Measurements from ENCODE around the gene JARID2.
A peak's percentile ranks its signal among the peaks of the same experiment; 100 is the strongest.

Gene JARID2

DNA sequence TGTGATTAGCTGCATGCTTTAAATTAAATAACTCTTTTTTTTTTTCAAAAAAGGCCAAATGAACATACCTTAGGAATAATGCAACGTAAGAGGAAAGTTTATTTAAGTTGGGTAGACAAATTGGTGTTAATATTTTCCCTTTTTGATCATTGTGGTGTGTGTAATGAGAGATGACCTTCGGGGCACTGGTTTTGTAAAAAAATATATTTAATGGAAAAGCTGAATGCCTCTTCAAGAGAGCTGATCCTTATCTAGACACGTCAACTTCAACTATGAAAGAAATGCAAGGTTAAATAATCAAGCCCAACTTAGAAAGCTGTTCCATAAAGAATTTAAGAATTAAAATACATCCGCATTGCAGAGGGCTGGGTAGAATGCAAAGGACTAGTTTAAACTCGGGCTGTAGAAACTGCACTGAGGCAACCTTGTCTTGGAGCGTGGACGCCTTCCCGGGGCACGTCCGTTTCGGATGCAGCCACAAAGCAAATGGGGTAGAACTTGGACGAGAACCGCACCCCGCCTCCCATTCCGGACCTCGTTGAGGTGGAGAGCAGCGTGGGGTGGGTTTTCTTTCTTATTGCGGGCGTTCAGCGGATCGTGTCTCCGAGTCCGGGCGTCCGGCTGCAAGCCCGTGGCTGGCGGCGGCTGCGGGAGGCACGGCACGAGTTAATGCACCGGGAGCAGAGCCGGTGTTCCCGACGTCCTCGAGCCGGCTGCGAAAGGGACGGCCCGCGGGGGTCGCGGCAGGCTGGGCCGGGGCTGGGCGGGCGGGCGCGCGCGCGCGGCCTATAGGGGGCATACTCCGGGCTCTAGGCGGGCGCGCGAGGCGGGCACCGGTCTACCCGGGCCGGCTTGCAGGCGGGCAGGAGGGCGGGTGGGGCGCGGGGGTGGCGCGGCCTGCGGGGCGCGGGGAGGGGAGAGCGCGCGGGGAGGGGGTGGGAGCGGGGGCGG, 1.9 kb downstream of the JARID2 start:
- peak; percentile 24 for DNase-seq

DNA sequence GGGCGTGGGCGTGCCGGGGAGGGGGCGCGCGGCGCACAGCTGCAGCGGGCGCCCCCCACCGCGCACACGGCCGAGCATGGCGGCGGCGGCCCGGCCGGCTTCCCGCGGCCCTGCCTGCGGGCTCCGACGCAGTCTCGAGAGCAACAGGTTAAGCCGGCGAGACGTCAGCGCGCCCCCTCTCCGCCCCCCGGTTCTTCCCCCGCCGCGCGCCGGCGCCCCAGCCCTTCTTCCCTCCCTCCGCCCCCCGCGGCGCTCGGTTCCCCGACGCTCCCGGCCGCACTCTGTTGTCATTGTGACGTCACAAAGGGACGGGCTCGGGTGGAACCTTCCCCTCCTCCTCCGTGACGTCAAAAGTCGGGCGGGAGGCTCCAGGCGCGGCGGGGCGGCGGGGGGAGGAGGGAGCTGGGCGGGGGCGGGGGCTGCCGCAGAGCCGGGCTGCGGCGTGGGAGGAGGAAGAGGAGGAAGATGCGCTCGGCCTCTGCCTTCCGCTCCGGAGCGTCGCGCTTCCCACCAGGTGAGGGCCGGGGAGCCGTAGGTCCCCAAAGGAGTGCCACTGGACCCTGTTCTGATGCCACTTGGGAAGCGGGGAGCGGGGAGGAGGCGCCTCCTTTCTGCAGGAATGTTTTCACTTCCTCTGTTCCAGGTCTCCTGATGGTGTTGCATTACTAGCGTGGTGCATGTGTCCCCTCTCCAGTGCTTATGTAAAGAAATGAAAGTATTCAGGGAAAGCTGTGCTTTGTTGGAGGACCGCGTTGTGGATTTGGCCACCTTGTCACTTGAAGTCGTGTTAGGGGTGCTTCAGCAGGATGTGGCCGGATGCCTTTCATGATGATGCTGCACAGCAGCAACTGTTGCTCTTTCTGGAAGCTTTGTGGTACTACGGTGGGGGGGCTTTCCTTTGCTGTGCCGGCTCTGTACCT, 2.8 kb downstream of the JARID2 start:
- DNase-seq = peak; percentile 52

DNA sequence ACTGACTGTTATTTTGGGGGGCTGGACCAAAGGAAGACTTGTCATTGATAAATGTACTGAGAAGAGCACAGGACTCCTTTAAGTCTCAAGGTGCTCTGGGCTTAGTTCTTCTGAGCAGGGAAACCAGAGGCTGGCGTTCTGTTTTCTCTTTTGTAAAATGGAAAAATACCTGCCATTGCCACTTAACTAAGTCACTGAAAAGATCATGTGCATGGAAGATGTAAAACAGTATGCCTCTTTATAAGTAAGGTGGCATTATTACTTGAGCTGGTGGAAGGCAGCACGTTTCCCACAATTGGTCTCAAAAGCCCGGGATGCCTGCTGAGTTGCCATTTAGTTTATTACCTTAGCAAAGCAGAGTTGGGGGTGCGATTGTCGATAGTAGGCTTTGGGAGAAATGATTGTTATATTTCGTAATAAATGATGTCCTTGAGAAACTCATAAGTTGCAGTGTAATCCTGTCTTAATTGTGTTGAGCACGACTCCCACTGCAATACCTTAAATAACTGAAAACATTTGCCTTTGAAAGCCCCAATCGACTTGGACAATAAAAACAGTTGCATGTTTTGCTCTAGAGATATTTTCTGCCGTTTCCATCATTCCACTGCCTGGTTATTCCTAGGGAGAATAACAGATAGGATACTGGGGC, 3.6 kb downstream of the JARID2 start:
- no peak for DNase-seq

DNA sequence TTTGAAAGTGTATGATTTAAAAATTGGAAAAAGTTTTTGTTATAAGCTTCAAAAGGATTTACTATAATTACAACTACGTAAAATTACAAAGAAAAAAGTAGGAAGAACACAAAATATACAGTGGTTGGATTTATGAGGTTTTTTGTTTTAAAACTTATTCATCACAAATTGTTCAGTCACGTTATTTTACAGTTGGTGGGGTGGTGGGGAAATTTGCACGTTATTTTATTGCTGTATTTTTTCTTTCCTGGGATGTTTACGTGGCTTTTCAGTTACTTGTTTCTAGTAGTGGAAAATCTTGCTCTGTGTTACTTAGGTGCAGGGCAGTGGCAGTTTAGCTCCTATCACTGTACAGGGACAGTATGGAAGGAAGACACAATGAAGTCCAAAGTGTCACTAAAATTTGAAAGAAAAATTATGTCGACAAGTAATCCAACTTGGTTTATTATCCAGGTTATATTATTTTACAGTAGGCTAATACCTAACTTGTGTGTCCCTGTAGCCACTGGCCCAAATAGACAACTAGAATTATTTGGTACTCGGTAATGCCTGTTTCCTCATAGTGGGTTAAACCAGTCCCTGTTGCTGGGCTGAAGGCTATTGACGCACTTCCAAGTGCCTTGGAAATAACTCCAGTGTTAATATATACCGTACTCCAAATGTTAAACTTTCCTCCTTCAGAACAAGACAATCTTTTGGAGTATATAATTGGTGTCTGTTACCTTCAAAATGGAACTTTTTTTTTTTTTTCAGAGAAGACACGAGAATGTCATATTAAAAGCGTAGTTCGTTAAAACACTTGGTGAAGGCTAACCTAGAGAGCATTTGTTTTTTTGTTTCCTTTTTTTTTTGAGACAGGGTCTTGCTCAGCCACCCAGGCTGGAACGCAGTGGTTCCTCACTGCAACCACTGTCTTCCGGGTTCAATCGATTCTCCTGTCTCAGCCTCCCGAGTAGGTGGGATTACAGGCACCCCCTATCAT, 4.6 kb downstream of the JARID2 start:
- no peak for DNase-seq

DNA sequence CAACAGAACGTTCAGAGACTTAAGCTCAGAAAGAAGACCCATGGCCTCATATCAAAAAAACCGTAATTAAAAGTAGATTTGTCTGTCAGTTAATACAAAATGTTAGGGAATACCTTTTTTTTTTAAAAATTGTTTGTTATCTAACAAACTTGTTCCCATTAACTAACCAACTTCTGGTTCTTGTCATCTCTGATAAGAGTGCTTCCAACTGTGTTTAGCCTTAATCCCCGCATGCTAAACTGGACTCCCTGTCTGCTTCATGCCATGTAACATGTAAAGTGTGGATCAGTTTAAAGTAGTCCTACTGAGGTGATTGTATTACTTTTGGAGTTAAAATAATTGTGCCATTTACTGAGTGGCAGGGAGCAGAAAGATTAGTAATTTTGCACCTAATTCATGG, 6.3 kb downstream of the JARID2 start:
- DNase-seq = no peak

DNA sequence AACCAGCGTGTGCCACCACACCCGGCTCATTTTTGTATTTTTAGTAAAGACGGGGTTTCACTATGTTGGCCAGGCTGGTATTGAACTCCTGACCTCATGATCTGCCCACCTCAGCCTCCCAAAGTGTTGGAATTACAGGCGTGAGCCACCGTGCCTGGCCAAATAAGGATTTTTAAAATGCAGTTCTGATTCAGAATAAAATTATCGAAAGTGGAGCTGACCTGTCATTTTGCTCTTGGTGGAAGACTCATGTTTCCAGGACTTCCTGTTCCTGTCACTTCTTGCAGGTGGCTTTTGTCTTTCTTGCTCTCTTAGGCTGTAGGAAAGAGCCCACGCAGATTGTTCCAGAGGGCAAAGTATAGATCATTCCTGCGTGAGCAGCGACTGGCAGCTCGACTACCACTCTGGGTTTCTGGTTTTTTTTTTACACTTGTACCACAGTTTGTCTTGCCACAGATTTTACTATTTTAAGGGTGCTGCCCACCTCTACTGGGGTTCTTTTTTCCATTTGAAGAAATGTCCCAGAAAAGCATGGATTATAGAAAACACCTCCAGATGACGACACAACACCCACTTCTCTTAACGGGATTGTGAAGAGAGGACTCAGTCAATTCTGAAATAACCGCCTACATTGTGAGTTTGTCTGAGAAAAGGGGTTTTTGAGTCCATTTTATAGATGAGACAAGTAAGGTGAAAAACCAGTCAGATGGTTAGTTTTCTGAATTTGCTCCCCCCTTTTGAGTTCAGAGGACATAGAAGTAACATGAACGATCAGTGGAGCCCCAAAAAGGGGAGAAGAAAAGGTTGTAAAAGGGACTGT, 7.5 kb downstream of the JARID2 start:
- DNase-seq = no peak

DNA sequence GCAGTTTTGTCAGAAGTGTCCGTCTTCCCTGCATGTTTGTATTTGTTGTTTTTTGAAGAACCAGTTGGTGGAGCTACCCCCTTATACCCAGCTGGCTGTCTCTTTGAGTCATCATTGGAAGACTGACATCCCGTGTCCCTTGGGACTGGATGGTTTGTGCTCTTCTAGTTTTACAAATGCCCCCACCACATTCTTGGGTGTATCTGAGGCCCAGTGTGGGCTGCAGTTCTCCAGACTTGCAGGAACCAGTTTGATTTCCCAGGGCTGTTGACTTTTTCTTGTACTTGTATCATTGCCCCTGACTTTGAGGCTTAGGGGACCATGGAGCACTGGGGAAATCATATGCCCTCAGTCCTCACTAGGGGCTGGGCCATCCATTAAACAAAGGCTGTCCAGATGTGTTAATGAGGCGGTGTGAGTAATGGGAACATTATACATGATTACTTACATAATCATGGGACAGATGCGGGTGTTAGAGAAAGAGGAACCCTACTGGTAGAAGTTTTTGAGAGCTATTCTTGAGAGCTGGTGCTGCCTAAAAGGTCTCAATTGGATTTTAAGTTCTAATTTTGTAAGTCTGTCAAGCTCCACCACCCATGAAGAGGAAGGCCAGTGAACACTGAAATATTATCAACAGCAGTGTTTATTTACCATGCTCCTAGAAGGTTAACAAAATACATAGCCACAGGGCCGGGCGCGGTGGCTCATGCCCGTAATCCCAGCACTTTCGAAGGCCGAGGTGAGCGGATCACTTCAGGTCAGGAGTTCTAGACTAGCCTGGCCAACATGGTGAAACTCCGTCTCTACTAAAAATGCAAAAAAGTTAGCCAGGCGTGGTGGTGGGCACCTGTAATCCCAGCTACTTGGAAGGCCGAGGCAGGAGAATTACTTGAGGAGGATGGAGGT, 8.5 kb downstream of the JARID2 start:
- DNase-seq = no peak

DNA sequence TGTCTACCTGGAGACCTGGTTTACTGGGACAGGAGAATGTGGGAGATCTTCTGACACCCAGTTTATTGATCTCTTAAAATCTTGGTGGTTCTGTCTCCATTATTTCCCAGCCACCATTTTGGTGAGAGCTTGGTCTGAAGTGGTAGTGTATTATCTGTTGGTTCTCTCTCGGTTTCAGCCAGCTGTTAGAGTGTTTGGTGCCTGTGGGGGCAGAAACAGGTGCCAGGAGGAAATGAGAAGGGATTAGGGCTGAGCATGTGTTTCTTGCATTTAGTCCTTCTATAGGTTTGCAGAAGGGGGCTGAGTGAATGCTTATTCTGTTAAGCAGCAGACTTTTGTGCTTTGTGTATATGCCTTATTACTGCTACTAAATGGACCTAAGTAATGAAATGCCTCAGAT, 9.6 kb downstream of the JARID2 start:
- no peak for DNase-seq

DNA sequence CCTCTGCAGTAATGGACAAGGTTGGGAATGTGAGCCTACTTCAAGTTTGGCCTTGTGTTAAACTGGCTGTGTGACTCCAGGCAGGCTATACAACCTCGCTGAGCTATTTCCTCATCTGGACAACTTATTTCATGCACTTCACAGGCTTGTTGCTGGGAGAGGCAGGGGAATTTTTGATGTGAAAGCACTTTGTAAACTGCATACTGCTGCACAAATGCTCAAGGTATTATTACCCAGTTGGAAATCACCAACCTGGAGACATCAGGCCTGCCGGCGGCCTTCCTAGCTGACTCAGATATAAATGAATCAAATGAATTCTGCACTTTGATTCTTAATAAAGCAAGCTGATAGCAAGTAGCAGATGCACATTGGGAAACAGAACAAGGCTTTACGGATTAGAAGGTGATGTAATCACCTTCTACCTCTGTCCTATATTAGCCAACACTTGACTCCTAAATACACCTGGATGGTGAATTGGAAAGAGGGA, 10.1 kb downstream of the JARID2 start:
- DNase-seq = no peak

DNA sequence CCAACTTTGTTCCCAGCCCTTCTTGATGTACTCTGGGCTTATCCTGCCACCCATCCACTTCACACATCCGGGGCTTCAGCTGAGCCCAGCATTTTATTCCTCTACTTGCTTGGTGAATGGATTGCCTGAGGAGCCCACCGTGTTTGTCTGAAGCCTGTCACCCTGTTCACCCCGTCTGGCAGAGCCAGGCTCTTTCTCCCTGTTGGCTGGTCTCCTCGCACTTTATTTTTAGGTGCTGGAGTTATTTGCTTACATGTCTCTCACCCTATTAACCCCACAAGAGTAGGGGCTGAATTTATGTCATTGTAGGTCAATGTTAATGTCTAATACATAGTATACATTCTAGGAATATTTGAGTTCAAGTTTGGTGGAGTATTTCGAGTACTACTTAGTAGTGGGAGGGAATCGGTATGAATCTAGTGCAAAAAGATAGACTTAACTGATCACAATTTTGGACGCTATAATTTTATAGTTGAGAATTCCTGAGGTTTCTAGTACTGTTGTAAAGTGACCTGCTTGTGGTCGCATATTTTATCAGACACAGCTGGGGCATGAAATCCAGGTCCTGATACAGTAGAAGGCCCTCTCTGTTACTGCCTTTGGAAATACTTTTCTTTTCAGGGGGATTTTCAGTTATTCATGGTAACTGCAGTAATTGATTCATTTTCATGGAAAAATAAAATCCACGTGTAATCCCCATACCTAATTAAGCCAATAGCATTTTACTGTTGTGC, 10.8 kb downstream of the JARID2 start:
- no peak for DNase-seq

DNA sequence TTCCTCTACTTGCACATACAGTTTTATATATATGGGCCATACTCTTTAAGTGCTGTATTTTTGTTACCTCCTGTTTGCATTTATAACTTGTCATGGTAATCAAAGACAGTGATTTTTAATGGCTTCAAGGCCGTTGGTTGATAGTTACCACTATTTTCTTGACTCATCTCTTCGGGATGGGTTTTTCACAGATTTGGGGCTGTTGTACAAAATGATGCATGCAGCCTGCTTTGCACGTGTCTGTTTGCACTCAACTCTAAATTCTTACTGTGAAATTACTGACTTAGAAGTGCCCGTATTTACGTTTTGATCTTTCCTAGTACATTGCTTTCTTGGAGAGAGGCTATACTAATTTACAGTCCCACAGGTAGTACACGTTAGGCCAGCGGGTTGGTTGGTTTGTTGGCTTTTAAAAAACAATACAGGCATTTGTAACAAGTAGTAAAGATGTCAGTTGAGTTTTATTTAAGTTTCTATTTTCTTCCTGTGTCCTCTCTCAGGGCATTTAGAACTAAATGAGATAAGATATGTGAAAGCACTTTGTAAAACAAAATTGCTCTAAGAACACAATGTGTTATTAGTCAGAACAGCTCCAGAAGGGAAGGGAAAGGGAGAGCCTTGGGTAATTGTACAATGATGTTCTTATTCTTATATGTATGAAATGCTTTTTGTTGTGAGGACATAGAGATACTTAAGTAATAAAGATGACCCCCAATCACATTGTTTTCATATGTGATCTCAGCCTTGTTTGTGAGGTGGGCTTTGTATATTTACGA, 11.7 kb downstream of the JARID2 start:
- DNase-seq = no peak

DNA sequence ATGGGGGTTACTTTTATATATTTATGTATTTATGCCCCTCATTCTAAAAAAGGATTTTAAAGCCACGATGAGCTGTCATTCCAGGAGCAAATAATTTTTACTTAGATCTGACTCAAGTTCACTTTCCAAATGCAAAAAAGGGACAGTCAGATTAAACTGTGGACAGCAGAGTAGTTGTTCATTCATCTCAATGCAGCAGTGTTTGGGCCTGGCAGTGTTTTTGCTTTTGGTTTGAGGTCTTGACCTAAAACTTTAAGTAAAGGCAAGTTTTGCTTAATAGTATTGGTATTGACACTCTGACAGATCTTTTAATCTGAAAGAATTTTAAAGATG, 13.9 kb downstream of the JARID2 start:
- DNase-seq = no peak

DNA sequence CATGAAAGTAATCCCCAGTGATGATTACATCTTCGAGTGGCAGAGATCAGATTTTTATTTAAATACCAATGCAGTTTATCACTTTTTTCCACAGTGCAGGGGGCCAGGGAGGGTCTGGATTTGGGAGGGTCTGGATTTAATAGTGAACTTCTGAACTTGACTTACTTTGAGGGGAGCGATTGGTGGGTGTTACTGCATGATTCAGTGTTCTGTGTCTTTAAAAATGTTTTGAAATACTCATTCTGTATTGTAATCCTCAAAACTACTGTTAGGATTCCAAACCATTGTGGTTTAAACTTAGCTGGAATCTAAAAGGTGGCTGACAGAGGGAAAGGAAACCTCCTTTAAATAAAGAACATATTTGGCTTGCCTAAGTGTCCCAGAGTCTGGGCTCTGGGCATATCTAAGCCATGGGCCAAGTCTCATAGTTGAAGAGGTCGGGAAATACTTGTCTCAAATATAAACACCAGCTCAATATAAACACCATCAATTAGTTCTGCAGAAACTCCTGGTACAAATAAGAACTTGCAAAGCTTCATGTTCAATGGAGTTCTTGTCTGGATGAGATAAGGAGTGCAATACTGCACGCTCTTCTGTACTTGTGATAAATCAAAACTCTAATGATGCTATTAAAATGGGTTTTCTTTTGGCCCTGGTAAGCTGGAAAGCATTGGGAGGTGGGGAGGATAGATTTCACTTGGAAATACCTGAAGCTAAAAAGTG, 14.4 kb downstream of the JARID2 start:
- DNase-seq = no peak

DNA sequence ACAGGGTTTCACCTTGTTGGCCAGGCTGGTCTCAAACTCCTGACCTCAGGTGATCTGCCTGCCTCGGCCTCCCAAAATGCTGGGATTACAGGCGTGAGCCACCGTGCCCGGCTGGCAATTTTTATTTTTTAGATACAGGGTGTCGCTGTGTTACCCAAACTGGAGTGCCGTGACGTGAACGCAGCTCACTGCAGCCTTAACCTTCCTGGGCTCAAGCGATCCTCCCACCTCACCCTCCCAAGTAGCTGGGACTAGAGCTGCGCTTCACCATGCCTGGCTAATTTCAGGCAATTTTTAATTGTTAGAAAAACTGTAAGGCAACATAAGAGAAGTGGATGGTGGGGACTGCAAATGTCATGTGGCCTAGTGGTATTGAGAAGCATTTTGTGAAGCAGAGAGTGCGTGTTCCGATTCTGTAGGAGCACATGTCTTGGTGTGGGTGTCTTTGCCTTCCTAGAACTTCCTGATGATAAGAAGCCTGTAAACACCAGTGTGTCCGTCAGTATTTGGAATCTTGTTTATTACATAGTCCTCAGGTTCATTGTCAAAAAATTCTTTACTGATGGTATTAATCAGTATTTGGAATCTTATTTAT, 18.0 kb downstream of the JARID2 start:
- DNase-seq = no peak

DNA sequence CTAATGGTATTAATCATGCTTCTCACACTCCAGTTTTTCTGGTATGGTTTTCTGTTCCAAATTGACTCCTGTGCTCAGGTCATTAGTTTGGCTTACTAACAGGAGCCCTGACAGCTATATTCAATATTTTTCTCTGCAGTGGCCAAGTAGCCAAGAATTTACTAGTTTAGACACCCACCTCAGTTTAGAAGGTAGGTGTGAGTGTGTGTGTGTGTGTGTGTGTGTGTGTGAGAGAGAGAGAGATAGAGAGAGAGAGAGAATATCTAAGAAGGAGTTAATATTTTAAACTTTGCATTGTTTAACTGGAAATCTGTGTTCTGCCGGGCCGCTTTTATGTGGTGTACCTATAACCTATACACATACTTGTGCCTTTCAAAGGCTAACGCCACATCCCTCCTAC, 18.5 kb downstream of the JARID2 start:
- no peak for DNase-seq

DNA sequence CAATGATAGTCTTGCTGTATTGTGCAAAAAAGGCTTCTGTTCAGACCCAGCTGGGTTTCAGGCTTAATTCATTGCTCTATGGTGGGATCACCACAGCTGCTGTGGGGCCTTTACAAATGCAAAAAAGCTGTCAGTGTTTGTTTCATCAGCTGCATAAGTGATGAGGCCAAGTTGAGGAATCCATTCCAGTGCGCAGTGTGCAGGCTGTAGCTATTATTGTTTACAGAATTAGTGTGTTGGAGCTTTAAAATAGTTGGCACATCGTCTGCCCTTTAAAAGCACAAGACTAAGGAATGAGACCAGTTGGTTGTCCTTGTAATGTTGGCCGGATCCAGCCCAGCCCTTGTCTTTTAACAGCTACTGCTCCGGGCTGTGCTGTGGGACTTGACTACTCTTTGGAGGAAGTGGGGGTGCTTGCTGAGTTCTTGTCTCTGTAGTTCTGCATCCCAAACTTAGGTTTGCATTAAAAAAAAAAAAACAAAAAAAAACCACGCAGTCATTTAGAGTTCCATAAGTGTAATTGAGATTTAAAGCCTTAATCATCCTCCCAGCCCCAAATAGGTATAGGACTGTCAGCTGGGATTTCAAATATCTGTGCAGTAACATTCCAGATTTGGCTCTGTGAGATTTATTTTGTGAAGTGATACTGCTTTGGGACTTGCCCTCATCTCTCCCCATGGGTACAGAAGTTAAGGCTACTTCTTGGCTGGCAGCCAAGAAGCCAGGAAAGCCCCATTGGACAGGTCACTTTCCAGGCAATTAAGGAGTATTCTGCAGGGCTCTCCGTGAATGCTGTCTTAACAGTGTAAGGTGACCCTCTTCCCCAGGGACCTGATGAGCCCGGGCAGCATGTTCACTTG, 19.3 kb downstream of the JARID2 start:
- DNase-seq = no peak
